H1 (cell line): ENCODE results near the gene NRXN3. TPM values are rescaled to one million over a fixed set of nuclear protein-coding genes. Genes with fewer than 3 reads are reported as not detected.

Experiments used
- CTCF ChIA-PET: fragments of 300-600 bp; sonication (Branson Sonifier 250); formaldehyde crosslinking; loops from one replicate; lab custom pipeline; 2021; ENCODE audit not compliant: partially characterized antibody; lab: Charles Lee
- POLR2A ChIA-PET: fragments of 300-600 bp; sonication (Branson Sonifier 250); formaldehyde crosslinking; loops from one replicate; lab custom pipeline; 2021; ENCODE audit warnings: inconsistent platforms; ENCODE audit not compliant: partially characterized antibody; lab: Charles Lee
- DNase-seq, 2 experiments: peaks; one replicate each; pipeline versions ENCODE4 v3.0.0 to v3.0.0-alpha.2; 2010 to 2022; ENCODE audit warnings: low spot score in 2 of 2, low read depth in 1 of 2, mixed read lengths in 1 of 2
- FAIRE-seq: peaks from 2 replicates; lab custom pipeline; 2011; peaks lifted over from hg19 to GRCh38; lab: Jason Lieb, UNC
- H2AFZ ChIP-seq: 2 replicates; pipeline ENCODE4 v1.8.1; 2012; ENCODE audit warnings: low read length, inconsistent platforms
- H2AK5ac ChIP-seq: 2 replicates; pipeline ENCODE4 v1.6.1; 2013; ENCODE audit warnings: low read depth, low read length
- H2BK120ac ChIP-seq: replicated peaks from 2 replicates; pipeline ENCODE3; 2013; ENCODE audit warnings: low read depth, low read length, inconsistent platforms
- H2BK12ac ChIP-seq: 2 replicates; pipeline ENCODE4 v1.6.1; 2013; ENCODE audit warnings: low read depth, low read length
- H2BK15ac ChIP-seq: 2 replicates; pipeline ENCODE4 v1.6.1; 2013; ENCODE audit warnings: low read length
- H2BK20ac ChIP-seq: 2 replicates; pipeline ENCODE4 v1.6.1; 2013; ENCODE audit warnings: low read length
- H2BK5ac ChIP-seq: 2 replicates; pipeline ENCODE4 v1.6.1; 2013; ENCODE audit warnings: low read depth, low read length
- H3K14ac ChIP-seq: 2 replicates; pipeline ENCODE4 v1.6.1; 2013; ENCODE audit warnings: inconsistent platforms; ENCODE audit not compliant: insufficient read length
- H3K18ac ChIP-seq: 2 replicates; pipeline ENCODE4 v1.6.1; 2013; ENCODE audit warnings: low read length; ENCODE audit errors: extremely low read depth
- H3K23ac ChIP-seq: 2 replicates; pipeline ENCODE4 v1.6.1; 2013; ENCODE audit warnings: inconsistent platforms; ENCODE audit not compliant: insufficient read length
- H3K23me2 ChIP-seq: 2 replicates; pipeline ENCODE4 v1.6.1; 2013; ENCODE audit warnings: low read depth, low read length
- H3K27ac ChIP-seq: 2 replicates; pipeline ENCODE4 v1.6.1; 2011; ENCODE audit warnings: low read depth, low read length, inconsistent platforms
- H3K27me3 ChIP-seq, 4 experiments: replicated peaks in 1 of 4; 1 replicate in 1 of 4; 2 replicates in 3 of 4; pipeline versions ENCODE4 v1.6.1 to v1.8.1; 2011 to 2013; ENCODE audit warnings: low read length in 3 of 4, mild to moderate bottlenecking in 3 of 4, inconsistent platforms in 2 of 4, mixed read lengths in 2 of 4, moderate library complexity in 1 of 4; ENCODE audit not compliant: control insufficient read depth in 3 of 4, insufficient read depth in 3 of 4; ENCODE audit errors: extremely low read depth in 1 of 4
- H3K36me3 ChIP-seq, 4 experiments: 2 replicates each; pipeline versions ENCODE4 v1.6.1 to v1.8.1; 2011 to 2013; ENCODE audit warnings: mild to moderate bottlenecking in 4 of 4, low read length in 3 of 4, moderate library complexity in 2 of 4, control low read depth in 1 of 4, inconsistent platforms in 1 of 4; ENCODE audit not compliant: insufficient read depth in 4 of 4, control insufficient read depth in 2 of 4
- H3K4ac ChIP-seq: replicated peaks from 2 replicates; pipeline ENCODE3; 2013; ENCODE audit warnings: low read length, low read depth, mixed read lengths, inconsistent platforms; ENCODE audit not compliant: insufficient read length
- H3K4me1 ChIP-seq, 4 experiments: replicated peaks in 1 of 4; 1 replicate in 1 of 4; 2 replicates in 3 of 4; pipeline versions ENCODE4 v1.6.1 to v1.8.1; 2011 to 2013; ENCODE audit warnings: low read length in 3 of 4, inconsistent platforms in 2 of 4, mixed read lengths in 1 of 4; ENCODE audit not compliant: insufficient read depth in 4 of 4, control insufficient read depth in 3 of 4
- H3K4me2 ChIP-seq, 2 experiments: 2 replicates each; pipeline versions ENCODE4 v1.6.1 to v1.8.1; 2011 to 2013; ENCODE audit warnings: low read depth in 2 of 2, low read length in 2 of 2, control low read depth in 1 of 2, inconsistent platforms in 1 of 2, mild to moderate bottlenecking in 1 of 2; ENCODE audit not compliant: insufficient read depth in 1 of 2
- H3K4me3 ChIP-seq, 4 experiments: fragments of 200-600, 300-600 bp in 1 of 4; sonication (generic), shearing (Covaris generic), sonication (Bioruptor Twin) in 1 of 4; 2 replicates each; pipeline versions ENCODE4 v1.5.1 to v1.8.1; 2011 to 2016; ENCODE audit warnings: low read length in 4 of 4, low read depth in 3 of 4, control low read depth in 2 of 4, inconsistent platforms in 2 of 4, mild to moderate bottlenecking in 2 of 4, mixed read lengths in 1 of 4, moderate library complexity in 1 of 4; ENCODE audit not compliant: insufficient read depth in 2 of 4; ENCODE audit errors: extremely low read depth in 1 of 4
- H3K56ac ChIP-seq: replicated peaks from 2 replicates; pipeline ENCODE3; 2013; ENCODE audit warnings: low read depth, mild to moderate bottlenecking, mixed read lengths, low read length, inconsistent platforms; ENCODE audit not compliant: insufficient read length
- H3K79me1 ChIP-seq: 2 replicates; pipeline ENCODE4 v1.6.1; 2013; ENCODE audit warnings: low read depth, low read length, control low read depth
- H3K79me2 ChIP-seq, 2 experiments: 2 replicates each; pipeline versions ENCODE4 v1.6.1 to v1.8.1; 2012 to 2013; ENCODE audit warnings: low read length in 2 of 2, mild to moderate bottlenecking in 2 of 2, inconsistent platforms in 1 of 2; ENCODE audit not compliant: insufficient read depth in 2 of 2, control insufficient read depth in 1 of 2
- H3K9ac ChIP-seq, 4 experiments: replicated peaks in 1 of 4; 1 replicate in 1 of 4; 2 replicates in 3 of 4; pipeline versions ENCODE4 v1.6.1 to v1.8.1; 2011 to 2013; ENCODE audit warnings: low read depth in 3 of 4, low read length in 3 of 4, control low read depth in 2 of 4, mild to moderate bottlenecking in 2 of 4, moderate library complexity in 2 of 4, inconsistent platforms in 1 of 4; ENCODE audit errors: extremely low read depth in 1 of 4
- H3K9me3 ChIP-seq, 2 experiments: 2 replicates each; pipeline versions ENCODE4 v1.6.1 to v1.8.1; 2012 to 2013; ENCODE audit warnings: mild to moderate bottlenecking in 2 of 2, moderate library complexity in 2 of 2, control low read depth in 1 of 2, inconsistent platforms in 1 of 2, low read depth in 1 of 2, low read length in 1 of 2, mixed read lengths in 1 of 2; ENCODE audit not compliant: insufficient read depth in 2 of 2
- H4K20me1 ChIP-seq, 2 experiments: replicated peaks in 1 of 2; 2 replicates each; pipeline versions ENCODE3 to v1.8.1; 2011 to 2013; ENCODE audit warnings: inconsistent platforms in 2 of 2, low read length in 2 of 2, mild to moderate bottlenecking in 1 of 2; ENCODE audit not compliant: insufficient read depth in 2 of 2, control insufficient read depth in 1 of 2
- H4K5ac ChIP-seq: 2 replicates; pipeline ENCODE4 v1.6.1; 2013; ENCODE audit warnings: low read length, low read depth, mixed read lengths, inconsistent platforms; ENCODE audit not compliant: insufficient read length
- H4K8ac ChIP-seq: 2 replicates; pipeline ENCODE4 v1.8.0; 2013; ENCODE audit warnings: mild to moderate bottlenecking, moderate library complexity, low read length, inconsistent platforms; ENCODE audit not compliant: insufficient read depth; ENCODE audit errors: extremely low read depth
- H4K91ac ChIP-seq: replicated peaks from 2 replicates; pipeline ENCODE3; 2013; ENCODE audit warnings: low read length, mixed read lengths, inconsistent platforms; ENCODE audit not compliant: insufficient read length
- BRCA1 ChIP-seq: IDR thresholded peaks from 2 replicates; pipeline ENCODE4 v1.6.1; 2012; ENCODE audit warnings: low read depth, low read length, improper control_type of control experiment
- RAD21 ChIP-seq, 2 experiments: IDR thresholded peaks in 1 of 2; conservative IDR thresholded peaks in 1 of 2; 2 replicates each; pipeline ENCODE4 v1.6.1; 2011; ENCODE audit warnings: low read depth in 2 of 2, low read length in 2 of 2, improper control_type of control experiment in 1 of 2, inconsistent platforms in 1 of 2, mild to moderate bottlenecking in 1 of 2, moderate library complexity in 1 of 2
- TBP ChIP-seq: IDR thresholded peaks from 2 replicates; pipeline ENCODE4 v1.6.1; 2011; ENCODE audit warnings: low read depth, low read length, improper control_type of control experiment
- WGBS, 2 experiments: shearing (Covaris generic) in 1 of 2; methylation state at CpG; one replicate each; pipeline versions ENCODE4 v1.1.6 to v1.1.7; 2013 to 2015; ENCODE audit warnings: low lambda C conversion rate in 2 of 2, mixed read lengths in 2 of 2, inconsistent platforms in 1 of 2, low coverage in 1 of 2, missing lambda C conversion rate in 1 of 2; ENCODE audit not compliant: insufficient replicate concordance in 2 of 2, insufficient coverage in 1 of 2, insufficient read length in 1 of 2; ENCODE audit errors: extremely low coverage in 1 of 2, missing lambda C conversion rate in 1 of 2; 5-methylcytosine and 5-hydroxymethylcytosine counted together
- polyA plus RNA-seq, 7 experiments: library from polyadenylated mRNA; depleted of rRNA in 3 of 7; stranded (reverse) in 5 of 7; unstranded in 2 of 7; fragments of >200 nt in 5 of 7; fragments of 200-250 nt in 2 of 7; gene quantifications; 1 replicate in 5 of 7; 2 replicates in 1 of 7; 4 replicates in 1 of 7; pipeline versions ENCODE4 v1.2.1 to v1.2.3, GENCODE V29; 2011 to 2013; ENCODE audit warnings: missing spikeins in 2 of 7, mixed read lengths in 2 of 7
- total RNA-seq: library from RNA; stranded (reverse); fragmentation: NEBNext Ultra II Directional; extraction: Animal tissue kit (Norgen Biotek cat#: 25700); gene quantifications from 2 replicates; pipeline ENCODE4 v1.2.1, GENCODE V29; 2021

NRXN3 gene
- total and polyA plus RNA-seq, 2 of the 8 experiments (the other 6 are each of a cell fraction or from before 2014, with no cell fraction given), result 2.6 to 4.1 TPM

- 92% methylated on average over 1 of the region's 1 CpG; no CpG with 5 or more reads in 1 of the 2 experiments for WGBS, 2 experiments
- Histone ChIP-seq H2AK5ac (no peak overlapping the region), H3K27me3 (no peaks in the 10 kb centered on the region), H2BK15ac (no peak overlapping the region), H3K27ac (no peak overlapping the region), H3K23ac (no peak overlapping the region), H2BK5ac (no peak overlapping the region), H2BK120ac (no peak overlapping the region), H2BK12ac (no peak overlapping the region), H2AFZ (no peak overlapping the region), H3K9me3 (no peaks in the 10 kb centered on the region), H4K5ac (no peak overlapping the region), H3K9ac (no peak overlapping the region), H3K23me2 (no peaks in the 10 kb centered on the region), H3K14ac (no peak overlapping the region), H4K91ac (no peak overlapping the region), H4K20me1 (no peaks in the 10 kb centered on the region), H3K4ac (no peak overlapping the region), H3K4me1 (no peaks in the 10 kb centered on the region), H4K8ac (no peak overlapping the region), H3K56ac (no peak overlapping the region), H3K4me2 (no peak overlapping the region), H3K36me3 (no peaks in the 10 kb centered on the region), H3K79me2 (no peaks in the 10 kb centered on the region), H2BK20ac (no peak overlapping the region), H3K4me3 (no peak overlapping the region), H3K79me1 (no peaks in the 10 kb centered on the region), H3K18ac (no peak overlapping the region)
- DNase-seq (no peak), FAIRE-seq (no peak)
- ChIA-PET POLR2A (no interaction called here), CTCF (interaction anchor here (0.9 to 4.0 kb wide), 3 partner anchors 8 to 17 kb away, joined by 3 to 30 read pairs (median 5); no protein-coding TSS in a partner anchor)
- no peak for TF ChIP-seq BRCA1
- TF ChIP-seq RAD21 (IDR thresholded peaks at IDR 0.05 in 1 of 2, conservative IDR thresholded peaks at IDR 0.05 in 1 of 2; ENCODE audit: low read depth in 2 of 2, low read length in 2 of 2), result no peak
- no peak for TF ChIP-seq TBP
Observed at GRCh38 chr14:78782551-78782950, 612.4 kb downstream of the NRXN3 start.
